Activated CD8-positive, alpha-beta memory T cell treated with anti-CD3 and anti-CD28 coated beads, Interleukin-2, amount 10 ng/mL, durations not matched to agents 7 days and 5 days (primary cell): ENCODE results near the gene GATAD2B. TPM values are rescaled to one million over a fixed set of nuclear protein-coding genes. Genes with fewer than 3 reads are reported as not detected.
A peak's percentile ranks its signal among the peaks of the same experiment; 100 is the strongest.

Experiments used
- ATAC-seq: fragments of 150-1000 bp; cut with Tn5 transposase; one replicate; pipeline ENCODE4 v1.10.0; 2021; ENCODE audit warnings: moderate library complexity
- CTCF ChIA-PET: fragments of 350-600 bp; sonication (Branson Sonifier 250); formaldehyde crosslinking; loops from one replicate; lab custom pipeline; 2021; ENCODE audit warnings: antibody characterized with exemption; lab: Charles Lee
- DNase-seq: peaks from one replicate; pipeline ENCODE4 v3.0.0-alpha.2; 2020
- H3K27ac Mint-ChIP-seq: one replicate; pipeline ENCODE4 v1.8.0; 2021; ENCODE audit warnings: mild to moderate bottlenecking, mixed read lengths
- H3K27me3 Mint-ChIP-seq: one replicate; pipeline ENCODE4 v1.8.0; 2021; ENCODE audit warnings: mixed read lengths
- H3K36me3 Mint-ChIP-seq: one replicate; pipeline ENCODE4 v1.8.0; 2021; ENCODE audit warnings: mild to moderate bottlenecking, mixed read lengths
- H3K4me1 Mint-ChIP-seq: one replicate; pipeline ENCODE4 v1.8.0; 2021; ENCODE audit warnings: mixed read lengths
- H3K4me3 Mint-ChIP-seq: one replicate; pipeline ENCODE4 v1.8.0; 2021; ENCODE audit warnings: mild to moderate bottlenecking, moderate library complexity, mixed read lengths
- H3K9me3 Mint-ChIP-seq: one replicate; pipeline ENCODE4 v1.8.0; 2022; ENCODE audit warnings: low read depth, mixed read lengths
- total RNA-seq, 2 experiments: library from RNA; stranded (reverse); gene quantifications; one replicate each; pipeline ENCODE4 v1.2.3, GENCODE V29; 2021

The GATAD2B gene
- total RNA-seq, 2 experiments from 2014 or later, result 72.5 to 77.9 TPM

GRCh38 chr1:153799566-153800465, 123.0 kb downstream of the GATAD2B start:
- CTCF ChIA-PET, result interaction anchor here (1.2 to 11.6 kb wide), 3 partner anchors 100 to 186 kb away, joined by 3 to 96 read pairs (median 40); partner anchors contain the start of genes DENND4B and RAB13
- Mint-ChIP-seq H3K27ac (no peak overlapping the region), H3K27me3 (no peaks in the 10 kb centered on the region), H3K36me3 (no peaks in the 10 kb centered on the region), H3K4me3 (no peak overlapping the region), H3K9me3 (no peaks in the 10 kb centered on the region), H3K4me1 (peaks cover 30% of the 10 kb centered on the region)
- DNase-seq, result no peak
- ATAC-seq, result no peak

GRCh38 chr1:153799016-153799415, 123.8 kb downstream of the GATAD2B start:
- no peaks in the 10 kb centered on the region for H3K27me3 Mint-ChIP-seq
- peaks cover 28% of the 10 kb centered on the region for H3K4me1 Mint-ChIP-seq
- no peak for DNase-seq
- H3K27ac Mint-ChIP-seq, result no peak overlapping the region
- H3K4me3 Mint-ChIP-seq, result no peak overlapping the region
- no peaks in the 10 kb centered on the region for H3K9me3 Mint-ChIP-seq
- H3K36me3 Mint-ChIP-seq, result no peaks in the 10 kb centered on the region
- CTCF ChIA-PET, result interaction anchor here (1.2 to 11.6 kb wide), 5 partner anchors 18 to 186 kb away, joined by 3 to 96 read pairs (median 20); partner anchors contain the start of genes DENND4B, GATAD2B and RAB13
- no peak for ATAC-seq

- ATAC-seq (no peak), DNase-seq (no peak)
- Mint-ChIP-seq H3K4me3 (no peak overlapping the region), H3K27ac (no peak overlapping the region), H3K36me3 (no peaks in the 10 kb centered on the region), H3K4me1 (peaks cover 25% of the 10 kb centered on the region), H3K27me3 (no peaks in the 10 kb centered on the region), H3K9me3 (no peaks in the 10 kb centered on the region)
- CTCF ChIA-PET, result interaction anchor here (0.6 to 11.6 kb wide), 13 partner anchors 9 to 191 kb away, joined by 3 to 96 read pairs (median 13); partner anchors contain the start of genes DENND4B, GATAD2B, RAB13 and RPS27
Observed at GRCh38 chr1:153798468-153798780, 124.3 kb downstream of the GATAD2B start.

DNA sequence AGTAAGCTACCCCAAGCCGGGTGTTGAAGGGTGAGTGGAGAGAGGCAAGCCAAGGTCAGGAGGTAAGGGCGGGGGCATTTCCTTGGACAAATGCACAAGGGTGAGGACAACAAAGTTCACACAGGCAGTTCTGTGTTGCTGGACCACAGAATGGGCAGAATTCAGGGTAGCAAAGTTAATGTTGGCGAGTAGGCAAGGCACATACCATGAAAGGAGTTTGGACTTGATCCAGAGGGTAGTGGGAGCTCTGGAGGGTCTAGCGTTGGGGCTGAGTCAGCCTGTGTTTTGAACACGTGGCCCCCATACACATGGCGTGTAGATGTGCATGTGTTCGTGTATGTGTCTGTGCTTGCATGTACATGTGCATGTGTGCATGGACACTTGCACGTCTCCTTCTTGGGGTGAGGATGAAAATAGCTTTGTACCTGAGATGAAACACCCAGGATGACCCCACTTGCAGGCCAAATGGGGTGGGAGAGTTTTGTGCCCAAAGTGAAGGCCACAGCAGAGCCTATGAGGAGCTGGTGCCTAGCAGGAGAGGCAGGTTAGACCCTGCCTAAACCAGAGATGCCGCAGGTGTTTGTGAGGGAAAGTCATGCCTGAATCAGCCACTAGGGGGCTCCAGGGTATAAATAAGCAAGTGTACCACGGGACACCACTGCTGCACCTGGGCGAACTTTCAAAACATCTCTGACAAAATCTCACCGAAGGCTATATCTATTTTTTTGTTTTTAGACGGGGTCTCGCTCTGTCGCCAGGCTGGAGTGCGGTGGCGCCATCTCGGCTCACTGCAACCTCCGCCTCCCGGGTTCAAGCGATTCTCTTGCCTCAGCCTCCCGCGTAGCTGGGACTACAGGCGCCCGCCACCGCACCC, 125.7 kb downstream of the GATAD2B start:
- no peaks in the 10 kb centered on the region for H3K27me3 Mint-ChIP-seq
- H3K4me3 Mint-ChIP-seq, result no peak overlapping the region
- DNase-seq (peak; percentile 91), ATAC-seq (peak; percentile 75)
- no peaks in the 10 kb centered on the region for H3K9me3 Mint-ChIP-seq
- H3K4me1 Mint-ChIP-seq, result peaks cover 26% of the 10 kb centered on the region
- CTCF ChIA-PET, result interaction anchor here (0.5 to 11.6 kb wide), 27 partner anchors 10 to 199 kb away, joined by 3 to 96 read pairs (median 6); partner anchors contain the start of genes CREB3L4, CRTC2, DENND4B and GATAD2B
- H3K36me3 Mint-ChIP-seq, result no peaks in the 10 kb centered on the region
- H3K27ac Mint-ChIP-seq, result peak overlapping the region; percentile 13

DNA sequence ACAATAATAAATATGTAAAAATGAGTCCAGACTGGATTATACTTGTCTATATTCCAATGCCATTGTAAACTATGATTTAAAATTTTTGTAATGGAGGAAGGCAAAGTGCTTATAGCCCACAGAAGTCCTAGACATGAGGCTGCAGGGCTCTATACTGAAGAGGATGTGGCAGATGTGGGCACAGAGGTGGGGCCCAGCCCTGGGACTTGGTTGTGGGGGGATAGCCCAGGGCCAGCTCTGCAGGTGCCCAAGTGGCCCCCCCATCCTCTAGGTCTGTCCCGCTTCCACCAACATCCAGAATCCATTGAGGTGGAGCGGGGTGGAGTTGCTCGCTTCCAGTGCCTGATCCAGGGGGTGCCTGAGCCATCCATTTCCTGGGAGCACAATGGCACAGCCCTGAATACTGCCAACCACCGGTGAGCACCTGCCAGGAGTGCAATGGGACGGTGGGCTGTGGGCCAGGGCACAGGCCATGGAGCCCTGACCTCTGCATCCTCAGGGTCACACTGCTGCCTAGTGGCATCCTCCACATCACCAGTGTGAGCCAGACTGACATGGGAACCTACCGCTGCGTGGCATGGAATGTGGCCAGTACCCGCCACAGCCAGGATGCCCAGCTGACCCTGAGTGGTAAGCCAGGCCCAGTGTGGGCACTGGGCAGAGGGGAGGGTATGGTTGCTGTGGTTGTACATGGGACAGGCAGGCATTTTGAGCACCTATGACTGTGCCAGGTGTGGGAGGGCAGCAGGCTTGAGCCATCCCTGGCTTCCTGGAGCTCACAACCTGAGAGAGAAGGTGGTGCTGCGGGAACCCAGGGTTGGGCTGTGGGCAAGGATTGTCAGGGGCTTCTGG, 126.6 kb downstream of the GATAD2B start:
- peak overlapping the region; percentile 13 for H3K27ac Mint-ChIP-seq
- H3K9me3 Mint-ChIP-seq, result no peaks in the 10 kb centered on the region
- no peak overlapping the region for H3K4me3 Mint-ChIP-seq
- no peaks in the 10 kb centered on the region for H3K27me3 Mint-ChIP-seq
- DNase-seq (peak; percentile 75), ATAC-seq (peak; percentile 41)
- CTCF ChIA-PET, result interaction anchor here (0.9 to 11.6 kb wide), 19 partner anchors 9 to 194 kb away, joined by 3 to 96 read pairs (median 7); partner anchors contain the start of genes CREB3L4, CRTC2, DENND4B and GATAD2B
- H3K4me1 Mint-ChIP-seq, result peaks cover 34% of the 10 kb centered on the region
- H3K36me3 Mint-ChIP-seq, result no peaks in the 10 kb centered on the region

GRCh38 chr1:153795330-153795837, 127.4 kb downstream of the GATAD2B start:
- Mint-ChIP-seq H3K27me3 (no peaks in the 10 kb centered on the region), H3K9me3 (no peaks in the 10 kb centered on the region), H3K4me1 (peaks cover 42% of the 10 kb centered on the region), H3K36me3 (no peaks in the 10 kb centered on the region), H3K27ac (peak overlapping the region; percentile 41), H3K4me3 (no peak overlapping the region)
- DNase-seq (no peak), ATAC-seq (no peak)
- CTCF ChIA-PET, result interaction anchor here (1.2 to 11.6 kb wide), 5 partner anchors 12 to 190 kb away, joined by 3 to 96 read pairs (median 18); partner anchors contain the start of genes DENND4B, RAB13 and SLC27A3

DNA sequence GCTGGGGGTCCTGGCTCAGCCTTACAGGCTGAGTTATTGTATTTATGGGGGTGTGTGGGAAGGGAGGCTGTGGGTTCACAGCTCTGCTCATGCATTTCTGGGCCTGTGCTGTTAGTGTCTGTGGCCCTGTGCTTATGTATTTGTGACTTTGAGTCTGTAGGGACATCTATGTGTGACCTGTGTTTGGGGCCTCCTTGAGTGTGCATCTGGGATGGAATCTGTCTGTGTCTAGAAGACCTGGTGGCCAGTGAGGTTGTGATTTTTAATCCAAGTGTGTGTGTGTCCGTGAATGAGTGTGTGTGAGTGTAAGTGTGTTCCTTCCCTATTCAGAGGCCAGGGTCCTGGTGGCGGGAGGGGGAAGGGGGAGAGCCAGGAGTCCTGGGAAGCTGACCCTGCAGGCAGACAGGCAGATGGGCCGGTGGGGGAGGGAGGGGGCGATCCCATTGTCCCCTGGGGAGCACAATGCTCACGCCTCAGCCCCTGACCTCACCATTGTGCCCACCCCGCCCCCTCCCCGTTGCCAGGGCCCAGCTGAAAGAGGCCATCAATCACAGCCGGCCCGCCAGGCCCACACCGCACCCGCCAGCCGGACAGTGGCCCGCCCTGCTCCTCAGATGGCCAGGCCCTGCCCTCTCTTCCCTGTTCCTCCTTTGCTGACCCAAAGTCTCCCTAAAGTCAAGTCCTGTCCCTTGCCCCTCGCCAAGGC, 128.0 kb downstream of the GATAD2B start:
- ATAC-seq, result no peak
- peaks cover 48% of the 10 kb centered on the region for H3K4me1 Mint-ChIP-seq
- H3K27me3 Mint-ChIP-seq, result no peaks in the 10 kb centered on the region
- DNase-seq, result no peak
- H3K27ac Mint-ChIP-seq, result peak overlapping the region; percentile 18
- no peaks in the 10 kb centered on the region for H3K36me3 Mint-ChIP-seq
- H3K9me3 Mint-ChIP-seq, result no peaks in the 10 kb centered on the region
- H3K4me3 Mint-ChIP-seq, result no peak overlapping the region
- CTCF ChIA-PET, result interaction anchor here (11.6 kb wide), 1 partner anchor 191 kb away, joined by 96 read pairs; the partner anchor contains the start of gene RAB13

DNA sequence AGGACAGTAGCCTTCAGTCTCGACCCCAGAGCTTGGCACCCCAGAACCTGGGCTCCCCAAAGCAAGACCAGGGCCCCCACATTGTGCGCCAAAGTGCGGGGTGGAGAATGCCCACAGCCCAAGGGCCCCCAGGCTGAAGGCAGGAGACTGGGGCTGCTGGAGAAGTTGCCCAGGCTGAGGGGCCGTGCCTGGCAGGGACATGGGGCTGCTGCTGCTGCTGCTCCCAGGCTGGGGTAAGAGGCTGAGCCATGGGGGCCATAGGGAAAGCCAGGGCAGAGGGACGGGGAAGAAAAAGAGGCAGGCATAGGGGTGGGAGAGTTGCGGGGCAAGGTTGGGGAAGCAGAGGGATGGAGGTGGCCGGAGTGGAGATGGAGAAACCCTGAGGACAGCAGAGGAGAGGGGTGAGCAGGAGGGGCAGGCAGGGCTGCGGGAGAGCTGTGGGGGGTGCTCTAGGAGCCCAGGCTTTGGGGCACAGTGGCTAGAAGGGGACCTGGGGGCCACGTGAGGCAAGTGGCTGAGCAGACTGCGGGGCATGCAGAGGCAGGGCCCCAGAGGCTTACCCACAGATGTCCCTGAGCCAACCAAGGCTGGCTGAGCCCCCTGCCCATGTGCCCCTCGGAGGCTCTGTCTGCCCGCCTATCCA, 128.7 kb downstream of the GATAD2B start:
- Mint-ChIP-seq H3K27me3 (no peaks in the 10 kb centered on the region), H3K4me3 (no peak overlapping the region), H3K27ac (peak overlapping the region; percentile 35), H3K9me3 (no peaks in the 10 kb centered on the region), H3K4me1 (peaks cover 52% of the 10 kb centered on the region), H3K36me3 (no peaks in the 10 kb centered on the region)
- no peak for DNase-seq
- no peak for ATAC-seq
- CTCF ChIA-PET, result interaction anchor here (2.9 to 11.6 kb wide), 2 partner anchors 184 to 191 kb away, joined by 7 to 96 read pairs; partner anchors contain the start of genes JTB and RAB13

DNA sequence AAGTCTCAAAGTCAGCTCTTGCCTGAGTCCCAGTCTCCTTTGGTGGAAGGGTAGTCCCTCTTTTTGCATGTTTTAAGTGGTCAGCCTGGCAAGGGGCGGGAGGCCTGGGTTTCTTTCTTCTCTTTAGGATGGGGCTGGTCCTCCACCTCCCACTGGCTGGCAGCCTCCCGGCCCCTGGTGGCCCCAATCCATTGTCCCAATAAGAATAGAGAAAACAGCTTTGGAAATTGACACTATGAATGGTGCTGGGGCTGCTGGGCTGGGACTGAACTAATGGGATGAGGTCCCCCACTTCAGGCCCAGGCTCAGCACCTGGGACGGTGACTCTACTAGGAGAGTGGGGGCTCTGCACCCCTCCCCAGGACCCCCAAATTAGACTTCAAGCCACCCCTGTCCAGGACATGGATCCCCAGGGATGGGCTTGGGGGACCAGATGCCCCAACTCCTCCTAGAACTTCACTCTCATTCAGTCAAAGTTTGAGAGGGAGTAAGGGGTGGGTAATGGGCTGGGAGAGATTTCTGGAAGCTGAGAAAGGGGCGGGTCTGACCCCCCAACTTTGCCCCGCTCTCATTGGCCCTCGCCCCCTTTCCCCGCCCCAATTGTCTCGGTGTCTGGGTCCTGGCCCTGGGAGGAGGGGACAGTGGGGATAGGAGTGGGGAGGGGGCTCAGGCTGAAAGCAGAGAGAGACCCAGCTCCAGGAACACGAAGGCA, 129.4 kb downstream of the GATAD2B start:
- DNase-seq (no peak), ATAC-seq (no peak)
- Mint-ChIP-seq H3K4me3 (no peak overlapping the region), H3K27me3 (no peaks in the 10 kb centered on the region), H3K36me3 (no peaks in the 10 kb centered on the region), H3K27ac (no peak overlapping the region), H3K9me3 (no peaks in the 10 kb centered on the region), H3K4me1 (peaks cover 56% of the 10 kb centered on the region)
- CTCF ChIA-PET, result interaction anchor here (2.0 to 11.6 kb wide), 3 partner anchors 18 to 192 kb away, joined by 5 to 96 read pairs (median 7); partner anchors contain the start of genes JTB, RAB13 and SLC27A3

GRCh38 chr1:153792631-153793041, 130.1 kb downstream of the GATAD2B start:
- Mint-ChIP-seq H3K9me3 (no peaks in the 10 kb centered on the region), H3K27me3 (peaks cover 6% of the 10 kb centered on the region), H3K27ac (no peak overlapping the region), H3K4me3 (no peak overlapping the region), H3K36me3 (no peaks in the 10 kb centered on the region), H3K4me1 (peaks cover 56% of the 10 kb centered on the region)
- CTCF ChIA-PET, result interaction anchor here (2.0 to 11.6 kb wide), 3 partner anchors 17 to 193 kb away, joined by 5 to 96 read pairs (median 7); partner anchors contain the start of genes JTB, RAB13 and SLC27A3
- no peak for ATAC-seq
- DNase-seq, result no peak
